Adrenal gland (tissue), 12 donors: ENCODE data around the gene TCHHL1. TPM values are rescaled to one million over a fixed set of nuclear protein-coding genes. Genes with fewer than 3 reads are reported as not detected.

Experiments
- DNase-seq, 7 donors: peaks; one replicate each; pipeline ENCODE4 v3.0.0-alpha.2; 2019 to 2020
- H3K27ac ChIP-seq, 5 donors: fragments of 200-600 bp; sonication (generic) in 4 of 5; 1 replicate in 3 of 5; 2 replicates in 2 of 5; pipeline versions ENCODE4 v1.5.1 to v1.8.0; 2016 to 2020; ENCODE audit warnings: mild to moderate bottlenecking in 1 of 5
- H3K27me3 ChIP-seq: fragments of 200-600 bp; 2 replicates; pipeline ENCODE4 v1.8.0; 2021
- H3K36me3 ChIP-seq, 2 donors: fragments of 200-600 bp; replicated peaks in 1 of 2; 1 replicate in 1 of 2; 2 replicates in 1 of 2; pipeline versions ENCODE4 v1.5.1 to v1.8.0; 2018 to 2022
- H3K4me1 ChIP-seq, 2 donors: fragments of 200-600 bp; replicated peaks in 1 of 2; 1 replicate in 1 of 2; 2 replicates in 1 of 2; pipeline versions ENCODE4 v1.5.1 to v1.8.0; 2018 to 2021
- H3K4me3 ChIP-seq, 4 donors: fragments of 200-600 bp; sonication (generic) in 3 of 4; one replicate each; pipeline ENCODE4 v1.5.1; 2016 to 2018
- H3K9me3 ChIP-seq, 3 donors: fragments of 200-600 bp; sonication (generic) in 1 of 3; replicated peaks in 1 of 3; 1 replicate in 2 of 3; 2 replicates in 1 of 3; pipeline versions ENCODE4 v1.5.1 to v1.8.0; 2016 to 2021
- CTCF ChIP-seq, 6 experiments: fragments of 450-650 bp in 4 of 6; fragments of 200-600 bp in 2 of 6; sonication (generic) in 1 of 6; IDR thresholded peaks; 1 replicate in 5 of 6; 2 replicates in 1 of 6; pipeline versions ENCODE4 v1.5.1 to v1.8.0; 2016 to 2021; ENCODE audit warnings: antibody characterized with exemption in 6 of 6, mild to moderate bottlenecking in 2 of 6, moderate library complexity in 1 of 6
- POLR2A ChIP-seq, 2 donors: fragments of 450-650 bp; IDR thresholded peaks; one replicate each; pipeline ENCODE4 v1.6.1; 2017; ENCODE audit warnings: antibody characterized with exemption in 2 of 2, mild to moderate bottlenecking in 2 of 2, moderate library complexity in 1 of 2
- WGBS, 4 donors: extraction: QIAGEN DNeasy Blood & Tissue Kit in 2 of 4; methylation state at CpG; one replicate each; pipeline versions ENCODE4 v1.1.5 to v1.1.7; 2013 to 2017; 5-methylcytosine and 5-hydroxymethylcytosine counted together
- intact Hi-C, 2 donors: fragments of 100-400 bp; cut with DNase I; formaldehyde crosslinking; loops; one replicate each; pipeline versions ENCODE4 v1.14.1 to v1.15.0; 2022 to 2023
- polyA plus RNA-seq, 3 donors: library from polyadenylated mRNA; stranded (reverse); fragments of 200-250 nt in 2 of 3; fragments of 350-450 nt in 1 of 3; fragmentation: Illumina TruSeq in 1 of 3; extraction: RNeasy Lipid Tissue Mini Kit (QIAGEN cat#74804) in 1 of 3; gene quantifications; one replicate each; pipeline ENCODE4 v1.2.3, GENCODE V29; 2013 to 2014
- small RNA-seq, 2 donors: library from RNA; depleted of rRNA; stranded (forward); fragments of <200 nt; gene quantifications; one replicate each; pipeline ENCODE3, GENCODE V24; 2016
- total RNA-seq, 9 donors: library from RNA; depleted of rRNA in 4 of 9; stranded (reverse); fragments of >200 nt in 4 of 9; fragments of 120-200 nt in 1 of 9; fragmentation: NEBNext Ultra II Directional in 1 of 9; extraction: Animal tissue kit (Norgen Biotek cat#: 25700) in 1 of 9; gene quantifications; one replicate each; pipeline versions ENCODE4 v1.1.0 to v1.2.4, GENCODE V29; 2013 to 2023
- donor health status: healthy with polysubstance abuse.
- donor health status: Bipolar disorder and iron deficiency.
- donor health status: DM: yes; HTN: yes; CAD: no.
- donor health status: DM: no; HTN: no; CAD: no.
- donor health status: DM: no; HTN: no; CAD: no.
- donor health status: DM: yes; HTN: yes; CAD: no.

Gene TCHHL1
- total and polyA plus RNA-seq, 12 donors: not detected

GRCh38 chr1:152034654-152035538 lies 54.0 kb downstream of the TCHHL1 start:
- H3K27me3 ChIP-seq: no peaks in the 10 kb centered on the region
- H3K4me1 ChIP-seq: peaks cover 7 to 25% of the 10 kb centered on the region in 2 donors
- peak overlapping the region in 3 of 5 donors; percentile 19 to 88 (median 51) for H3K27ac ChIP-seq
- H3K4me3 ChIP-seq: peak overlapping the region in 2 of 4 donors; percentile 40 to 77
- H3K36me3 ChIP-seq: peaks cover 0 to 26% of the 10 kb centered on the region in 2 donors
- intact Hi-C loops: no loop called here
- H3K9me3 ChIP-seq: no peaks in the 10 kb centered on the region
- 34 to 62% (median 40%) methylated on average over 8 of the region's 8 CpGs for WGBS, 4 donors
- peak in 2 of 7 donors; percentile 20 to 23 for DNase-seq
- TF ChIP-seq POLR2A (IDR thresholded peaks at IDR 0.05) (no peak), CTCF (IDR thresholded peaks at IDR 0.05) (peak; percentile 3 to 56 (median 34))

- Histone ChIP-seq H3K27me3 (no peaks in the 10 kb centered on the region), H3K27ac (peak overlapping the region in 2 of 5 donors; percentile 33 to 51), H3K4me3 (peak overlapping the region in 1 of 4 donors; percentile 77), H3K9me3 (no peaks in the 10 kb centered on the region), H3K4me1 (peaks cover 7 to 25% of the 10 kb centered on the region in 2 donors), H3K36me3 (peaks cover 0 to 26% of the 10 kb centered on the region in 2 donors)
- intact Hi-C loops: no loop called here
- no peak for DNase-seq
- peak in 1 of 6 experiments; percentile 25 for TF ChIP-seq CTCF (IDR thresholded peaks at IDR 0.05)
- no peak for TF ChIP-seq POLR2A (IDR thresholded peaks at IDR 0.05)
- 58 to 82% (median 65%) methylated on average over 1 of the region's 1 CpG for WGBS, 4 donors
These were observed 54.6 kb downstream of the TCHHL1 start for GRCh38 chr1:152034324-152034653.

Small RNA genes lying within 50 kb of the gene (small RNA-seq; reads per million reads assigned to genes)
- 0 reads per million in 2 donors for gene SPTLC1P4

Other genes starting within 250 kb of the TCHHL1 start
- gene C2CD4D, start 249.2 kb downstream of the TCHHL1 start, total RNA-seq: under 1 TPM in 4 of 9 donors, not detected in 5; 0.06 to 0.55 (median 0.26) TPM
- under 1 TPM in 2 of 3 donors, not detected in 1; 0.16 to 0.20 TPM for gene C2CD4D, start 249.2 kb downstream of the TCHHL1 start, polyA plus RNA-seq
- not detected for gene THEM5, start 235.4 kb downstream of the TCHHL1 start, total RNA-seq
- gene THEM5, start 235.4 kb downstream of the TCHHL1 start, polyA plus RNA-seq: not detected
- 10 to 100 TPM; 20.2 to 36.4 (median 24.6) TPM for gene THEM4, start 179.6 kb downstream of the TCHHL1 start, total RNA-seq
- gene THEM4, start 179.6 kb downstream of the TCHHL1 start, polyA plus RNA-seq: 10 to 100 TPM; 32.3 to 36.3 (median 34.9) TPM
- gene S100A10, start 95.2 kb downstream of the TCHHL1 start, total RNA-seq: 100 to 1,000 TPM in 5 of 9 donors, 10 to 100 TPM in 4; 24.9 to 463 (median 190) TPM
- gene S100A10, start 95.2 kb downstream of the TCHHL1 start, polyA plus RNA-seq: 100 to 1,000 TPM; 439 to 860 (median 798) TPM
- 100 to 1,000 TPM in 7 of 9 donors, 10 to 100 TPM in 2; 66.8 to 251 (median 148) TPM for gene S100A11, start 52.1 kb downstream of the TCHHL1 start, total RNA-seq
- 1,000 to 10,000 TPM in 1 of 3 donors, 100 to 1,000 TPM in 2; 308 to 1,160 (median 987) TPM for gene S100A11, start 52.1 kb downstream of the TCHHL1 start, polyA plus RNA-seq
- gene TCHH, start 26.4 kb upstream of the TCHHL1 start, total RNA-seq: under 1 TPM in 8 of 9 donors, not detected in 1; under 0.01 to 0.30 (median 0.13) TPM
- gene TCHH, start 26.4 kb upstream of the TCHHL1 start, polyA plus RNA-seq: under 1 TPM; 0.05 to 0.32 (median 0.17) TPM
- gene RPTN, start 70.2 kb upstream of the TCHHL1 start, total RNA-seq: not detected
- not detected for gene RPTN, start 70.2 kb upstream of the TCHHL1 start, polyA plus RNA-seq
- gene HRNR, start 135.1 kb upstream of the TCHHL1 start, total RNA-seq: under 1 TPM in 1 of 9 donors, not detected in 8; under 0.01 TPM
- under 1 TPM in 2 of 3 donors, not detected in 1; under 0.01 TPM for gene HRNR, start 135.1 kb upstream of the TCHHL1 start, polyA plus RNA-seq
- gene FLG, start 236.2 kb upstream of the TCHHL1 start, total RNA-seq: not detected
- not detected for gene FLG, start 236.2 kb upstream of the TCHHL1 start, polyA plus RNA-seq